OCI-LY1 (cell line): ENCODE measurements around the gene HMCES.

Experiments used
- H2AFZ ChIP-seq: fragments of 200-600 bp; sonication (generic), shearing (Covaris generic); 2 replicates; pipeline ENCODE4 v1.6.0; 2014; ENCODE audit warnings: antibody characterized with exemption, mild to moderate bottlenecking, low read length
- H3F3A ChIP-seq: fragments of 200-600 bp; sonication (generic), shearing (Covaris generic); 2 replicates; pipeline ENCODE4 v1.6.0; 2014; ENCODE audit warnings: mild to moderate bottlenecking, antibody characterized with exemption, low read length, moderate library complexity; ENCODE audit not compliant: insufficient read depth
- H3K27ac ChIP-seq: fragments of 200-600 bp; sonication (generic); 2 replicates; pipeline ENCODE4 v1.5.1; 2014; ENCODE audit warnings: low read length, mixed run types, mild to moderate bottlenecking, low read depth; ENCODE audit not compliant: poor library complexity, severe bottlenecking
- H3K27me3 ChIP-seq: fragments of 200-600 bp; sonication (generic); 2 replicates; pipeline ENCODE4 v1.6.0; 2014; ENCODE audit warnings: antibody characterized with exemption, mild to moderate bottlenecking, low read length, moderate library complexity; ENCODE audit not compliant: insufficient read depth
- H3K36me3 ChIP-seq: fragments of 200-600 bp; sonication (generic); 2 replicates; pipeline ENCODE4 v1.6.1; 2014; ENCODE audit warnings: mild to moderate bottlenecking, antibody characterized with exemption, low read length, moderate library complexity, mixed read lengths; ENCODE audit not compliant: insufficient read depth
- H3K4me1 ChIP-seq: fragments of 200-600 bp; sonication (generic); 2 replicates; pipeline ENCODE4 v1.5.1; 2014; ENCODE audit warnings: mild to moderate bottlenecking, low read length, moderate library complexity; ENCODE audit not compliant: insufficient read depth, severe bottlenecking
- H3K4me2 ChIP-seq: fragments of 200-600 bp; sonication (generic), shearing (Covaris generic); 2 replicates; pipeline ENCODE4 v1.6.1; 2014; ENCODE audit warnings: low read length
- H3K4me3 ChIP-seq: fragments of 200-600 bp; sonication (generic); 2 replicates; pipeline ENCODE4 v1.5.1; 2014; ENCODE audit warnings: low read length, low read depth, mild to moderate bottlenecking, mixed read lengths; ENCODE audit not compliant: poor library complexity, severe bottlenecking
- H3K79me2 ChIP-seq: fragments of 200-600 bp; shearing (Covaris generic); 2 replicates; pipeline ENCODE4 v1.6.1; 2016; ENCODE audit warnings: mixed run types, low read length, mixed read lengths; ENCODE audit not compliant: insufficient read depth
- H3K9ac ChIP-seq: fragments of 200-600 bp; sonication (generic), shearing (Covaris generic); 2 replicates; pipeline ENCODE4 v1.6.1; 2014; ENCODE audit warnings: mild to moderate bottlenecking, low read length, mixed read lengths
- H3K9me2 ChIP-seq: fragments of 200-600 bp; sonication (generic), shearing (Covaris generic); 2 replicates; pipeline ENCODE4 v1.6.1; 2014; ENCODE audit warnings: low read depth, mild to moderate bottlenecking, low read length, mixed read lengths
- H3K9me3 ChIP-seq: fragments of 200-600 bp; shearing (Covaris generic); 2 replicates; pipeline ENCODE4 v1.6.1; 2014; ENCODE audit warnings: low read length, mixed read lengths
- H4K20me1 ChIP-seq: fragments of 200-600 bp; sonication (generic), shearing (Covaris generic); 2 replicates; pipeline ENCODE4 v1.6.0; 2016; ENCODE audit warnings: mild to moderate bottlenecking, low read length; ENCODE audit not compliant: insufficient read depth
- EZH2 ChIP-seq: fragments of 200-600 bp; sonication (generic), shearing (Covaris generic); IDR thresholded peaks from 2 replicates; pipeline ENCODE4 v1.8.0; 2017; ENCODE audit warnings: borderline replicate concordance, mixed run types, mild to moderate bottlenecking, antibody characterized with exemption, low read length, moderate library complexity, mixed read lengths
- TF ChIP-seq, protein P1 (sequence below): fragments of 200-600 bp; sonication (generic), shearing (Covaris generic); IDR thresholded peaks from 2 replicates; pipeline ENCODE4 v1.5.1; 2017; ENCODE audit warnings: mild to moderate bottlenecking, antibody characterized with exemption, low read length, moderate library complexity, mixed read lengths

The HMCES gene

DNA sequence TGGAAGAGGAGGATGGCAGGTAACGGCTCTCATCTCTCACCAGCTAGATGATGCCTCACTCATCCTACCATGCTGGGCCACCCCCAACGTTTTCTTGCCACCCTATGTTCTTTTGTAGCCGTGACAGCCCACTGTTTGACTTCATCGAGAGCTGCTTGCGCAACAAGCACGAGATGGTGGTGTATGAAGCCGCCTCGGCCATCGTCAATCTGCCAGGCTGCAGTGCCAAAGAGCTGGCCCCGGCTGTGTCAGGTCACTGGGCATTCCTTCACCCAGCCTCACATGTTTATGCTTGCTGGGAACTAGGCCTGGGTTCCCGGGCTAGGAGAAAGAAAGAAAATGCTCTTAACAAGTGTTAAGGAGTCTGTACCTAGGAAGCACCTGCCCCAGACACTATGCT lies 21.1 kb upstream of the HMCES start:
- Histone ChIP-seq H3K79me2 (no peaks in the 10 kb centered on the region), H3F3A (no peaks in the 10 kb centered on the region), H3K27ac (no peak overlapping the region), H4K20me1 (no peaks in the 10 kb centered on the region), H3K36me3 (peaks cover 95% of the 10 kb centered on the region), H3K9me2 (no peaks in the 10 kb centered on the region), H3K4me3 (no peak overlapping the region), H2AFZ (no peak overlapping the region), H3K4me2 (no peak overlapping the region), H3K4me1 (no peaks in the 10 kb centered on the region), H3K9ac (no peak overlapping the region), H3K27me3 (no peaks in the 10 kb centered on the region), H3K9me3 (no peaks in the 10 kb centered on the region)
- TF ChIP-seq EZH2, result no peak
- TF ChIP-seq, protein P1, sequence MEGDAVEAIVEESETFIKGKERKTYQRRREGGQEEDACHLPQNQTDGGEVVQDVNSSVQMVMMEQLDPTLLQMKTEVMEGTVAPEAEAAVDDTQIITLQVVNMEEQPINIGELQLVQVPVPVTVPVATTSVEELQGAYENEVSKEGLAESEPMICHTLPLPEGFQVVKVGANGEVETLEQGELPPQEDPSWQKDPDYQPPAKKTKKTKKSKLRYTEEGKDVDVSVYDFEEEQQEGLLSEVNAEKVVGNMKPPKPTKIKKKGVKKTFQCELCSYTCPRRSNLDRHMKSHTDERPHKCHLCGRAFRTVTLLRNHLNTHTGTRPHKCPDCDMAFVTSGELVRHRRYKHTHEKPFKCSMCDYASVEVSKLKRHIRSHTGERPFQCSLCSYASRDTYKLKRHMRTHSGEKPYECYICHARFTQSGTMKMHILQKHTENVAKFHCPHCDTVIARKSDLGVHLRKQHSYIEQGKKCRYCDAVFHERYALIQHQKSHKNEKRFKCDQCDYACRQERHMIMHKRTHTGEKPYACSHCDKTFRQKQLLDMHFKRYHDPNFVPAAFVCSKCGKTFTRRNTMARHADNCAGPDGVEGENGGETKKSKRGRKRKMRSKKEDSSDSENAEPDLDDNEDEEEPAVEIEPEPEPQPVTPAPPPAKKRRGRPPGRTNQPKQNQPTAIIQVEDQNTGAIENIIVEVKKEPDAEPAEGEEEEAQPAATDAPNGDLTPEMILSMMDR, result no peak

DNA sequence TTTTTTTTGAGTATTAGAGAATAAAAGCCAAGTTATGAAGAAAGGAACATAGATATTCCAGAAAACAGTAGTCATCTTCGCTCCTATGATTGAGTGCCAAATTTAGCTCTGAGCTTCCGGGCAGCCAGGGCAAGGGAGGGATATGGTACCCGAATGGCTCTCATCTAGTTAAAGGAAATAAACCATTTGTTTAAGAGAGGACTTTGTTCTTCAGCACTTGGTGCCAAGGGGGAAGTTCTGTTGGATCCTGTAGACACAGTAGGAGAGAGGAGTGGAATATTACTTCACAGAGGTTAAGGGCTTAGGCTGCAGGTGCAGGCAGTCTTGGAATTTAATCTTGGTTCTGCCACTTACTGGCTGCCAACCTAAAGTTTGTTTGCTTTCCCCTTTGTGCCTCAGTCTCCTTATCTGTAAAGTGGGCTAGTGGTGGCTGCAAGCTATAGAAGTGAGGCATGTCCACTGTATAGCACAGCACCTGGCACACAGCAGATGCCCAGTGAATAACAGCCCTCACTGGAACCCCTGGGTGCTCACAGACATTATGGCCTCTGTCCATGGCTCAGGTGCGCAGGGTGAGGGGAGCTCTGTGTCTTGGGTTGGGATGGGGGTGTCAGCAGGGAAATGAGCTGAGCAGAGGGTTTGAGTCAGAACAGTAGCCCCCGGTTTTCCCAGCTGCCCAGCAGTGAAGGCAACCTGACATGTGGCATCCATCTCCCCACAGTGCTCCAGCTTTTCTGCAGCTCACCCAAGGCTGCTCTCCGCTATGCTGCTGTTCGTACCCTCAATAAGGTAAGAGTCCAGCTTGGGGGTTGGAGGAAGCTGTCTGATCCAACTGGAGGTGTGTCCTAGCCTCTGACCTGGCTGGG lies 18.8 kb upstream of the HMCES start:
- Histone ChIP-seq H3F3A (no peaks in the 10 kb centered on the region), H3K9me2 (no peaks in the 10 kb centered on the region), H4K20me1 (no peaks in the 10 kb centered on the region), H3K36me3 (peaks cover 96% of the 10 kb centered on the region), H3K79me2 (no peaks in the 10 kb centered on the region), H3K27ac (no peak overlapping the region), H3K4me2 (no peak overlapping the region), H3K27me3 (no peaks in the 10 kb centered on the region), H3K4me3 (no peak overlapping the region), H2AFZ (no peak overlapping the region), H3K4me1 (no peaks in the 10 kb centered on the region), H3K9ac (no peak overlapping the region), H3K9me3 (no peaks in the 10 kb centered on the region)
- TF ChIP-seq, protein P1, result no peak
- TF ChIP-seq EZH2, result no peak

DNA sequence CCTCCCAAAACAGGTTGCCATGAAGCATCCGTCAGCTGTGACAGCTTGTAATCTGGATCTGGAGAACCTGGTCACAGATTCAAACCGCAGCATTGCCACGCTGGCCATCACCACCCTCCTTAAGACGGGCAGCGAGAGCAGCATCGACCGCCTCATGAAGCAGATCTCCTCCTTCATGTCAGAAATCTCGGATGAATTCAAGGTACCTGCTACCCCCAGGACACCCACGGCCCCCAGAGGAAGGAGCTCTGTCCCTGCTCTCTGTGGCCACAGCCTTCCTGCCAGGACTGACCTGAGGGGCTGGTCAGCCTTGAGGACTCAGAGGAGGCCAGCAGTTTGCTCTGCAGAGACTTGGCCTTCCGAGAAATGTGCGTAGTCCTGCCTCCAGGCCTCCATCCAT lies 18.1 kb upstream of the HMCES start:
- Histone ChIP-seq H3K4me1 (no peaks in the 10 kb centered on the region), H3K9me2 (no peaks in the 10 kb centered on the region), H3K9me3 (no peaks in the 10 kb centered on the region), H3K79me2 (no peaks in the 10 kb centered on the region), H2AFZ (no peak overlapping the region), H4K20me1 (no peaks in the 10 kb centered on the region), H3K9ac (no peak overlapping the region), H3K27ac (no peak overlapping the region), H3K27me3 (no peaks in the 10 kb centered on the region), H3K4me3 (no peak overlapping the region), H3F3A (no peaks in the 10 kb centered on the region), H3K36me3 (peaks cover 96% of the 10 kb centered on the region), H3K4me2 (no peak overlapping the region)
- TF ChIP-seq, protein P1, result no peak
- no peak for TF ChIP-seq EZH2
